Measurements from ENCODE around the gene ZMIZ1. TPM values are rescaled to one million over a fixed set of nuclear protein-coding genes. Genes with fewer than 3 reads are reported as not detected.

Gene ZMIZ1
- polyA plus RNA-seq, 1 experiment, result 13.0 TPM

GRCh38 chr10:79136236-79137005 is 67.7 kb downstream of the ZMIZ1 start:
- POLR2A ChIA-PET, result no interaction called here
- TF ChIP-seq CTCF (IDR thresholded peaks at IDR 0.05; ENCODE audit: insufficient read depth, low read depth, low read length), result no peak
- CTCF ChIA-PET, result no interaction called here
- Histone ChIP-seq H3K36me3 (ENCODE audit: control insufficient read depth, insufficient read depth, low read length) (peaks cover 29% of the 10 kb centered on the region), H3K27me3 (ENCODE audit: control insufficient read depth, insufficient read depth, low read length) (no peaks in the 10 kb centered on the region), H3K4me3 (ENCODE audit: low read depth, low read length) (no peak overlapping the region)
- no peak for DNase-seq (ENCODE audit: low read depth)

GRCh38 chr10:79137300-79137756 is 68.6 kb downstream of the ZMIZ1 start:
- ChIA-PET POLR2A (no interaction called here), CTCF (interaction anchor here (0.5 to 1.4 kb wide), 3 partner anchors 10 to 38 kb away, joined by 3 to 7 read pairs (median 3); no protein-coding TSS in a partner anchor)
- Histone ChIP-seq H3K4me3 (ENCODE audit: low read depth, low read length) (no peak overlapping the region), H3K36me3 (ENCODE audit: control insufficient read depth, insufficient read depth, low read length) (peaks cover 24% of the 10 kb centered on the region), H3K27me3 (ENCODE audit: control insufficient read depth, insufficient read depth, low read length) (no peaks in the 10 kb centered on the region)
- no peak for TF ChIP-seq CTCF (IDR thresholded peaks at IDR 0.05; ENCODE audit: insufficient read depth, low read depth, low read length)
- no peak for DNase-seq (ENCODE audit: low read depth)

- H3K4me3 ChIP-seq (ENCODE audit: low read depth, low read length), result no peak overlapping the region
- H3K27me3 ChIP-seq (ENCODE audit: control insufficient read depth, insufficient read depth, low read length), result no peaks in the 10 kb centered on the region
- no peak for DNase-seq (ENCODE audit: low read depth)
- ChIA-PET POLR2A (no interaction called here), CTCF (interaction anchor here (0.8 to 1.4 kb wide), 2 partner anchors 10 to 33 kb away, joined by 3 to 7 read pairs; no protein-coding TSS in a partner anchor)
- no peak for TF ChIP-seq CTCF (IDR thresholded peaks at IDR 0.05; ENCODE audit: insufficient read depth, low read depth, low read length)
- peaks cover 28% of the 10 kb centered on the region for H3K36me3 ChIP-seq (ENCODE audit: control insufficient read depth, insufficient read depth, low read length)
Measured at GRCh38 chr10:79137826-79138225, 69.1 kb downstream of the ZMIZ1 start.

- CTCF ChIA-PET, result interaction anchor here (1.4 to 2.0 kb wide), 3 partner anchors 19 to 58 kb away, joined by 4 to 7 read pairs (median 7); no protein-coding TSS in a partner anchor
- H3K36me3 ChIP-seq (ENCODE audit: control insufficient read depth, insufficient read depth, low read length), result peaks cover 29% of the 10 kb centered on the region
- POLR2A ChIA-PET, result interaction anchor here (1.0 kb wide), 1 partner anchor 12 kb away, joined by 13 read pairs; no protein-coding TSS in a partner anchor
- TF ChIP-seq CTCF (IDR thresholded peaks at IDR 0.05; ENCODE audit: insufficient read depth, low read depth, low read length), result no peak
- H3K4me3 ChIP-seq (ENCODE audit: low read depth, low read length), result no peak overlapping the region
- H3K27me3 ChIP-seq (ENCODE audit: control insufficient read depth, insufficient read depth, low read length), result no peaks in the 10 kb centered on the region
- DNase-seq (ENCODE audit: low read depth), result no peak
Measured at GRCh38 chr10:79138449-79139123, 69.8 kb downstream of the ZMIZ1 start.
